ENCODE results near the gene NUCKS1.

GRCh38 chr1:205714906-205715246, 35.1 kb downstream of the NUCKS1 start:
- TF ChIP-seq SIN3A (IDR thresholded peaks at IDR 0.05; ENCODE audit: borderline replicate concordance, insufficient read depth, low read length) (no peak), POLR2AphosphoS5 (IDR thresholded peaks at IDR 0.05; ENCODE audit: low read depth, low read length) (no peak; the same call in 1 of the 2 replicates), REST (IDR thresholded peaks at IDR 0.05; ENCODE audit: insufficient read depth in 1 of 2, low read depth in 2 of 2, low read length in 2 of 2) (no peak), FOXP2 (optimal IDR thresholded peaks at IDR 0.05; ENCODE audit: borderline replicate concordance, extremely low read depth, extremely low read length, insufficient read depth) (no peak)

All from PFSK-1 (cell line).